Spleen (tissue), 11 donors: ENCODE results near the gene SYCP2. TPM values are rescaled to one million over a fixed set of nuclear protein-coding genes. Genes with fewer than 3 reads are reported as not detected.

Source experiments
- DNase-seq: peaks from one replicate; pipeline ENCODE4 v3.0.0-alpha.2; 2020
- H3K27ac ChIP-seq, 8 donors: fragments of 200-600 bp; sonication (generic) in 7 of 8; 1 replicate in 4 of 8; 2 replicates in 4 of 8; pipeline versions ENCODE4 v1.5.0 to v1.8.0; 2016 to 2021; ENCODE audit warnings: inconsistent platforms in 4 of 8, mild to moderate bottlenecking in 4 of 8, moderate library complexity in 1 of 8
- H3K27me3 ChIP-seq, 7 donors: fragments of 200-600 bp; sonication (generic) in 6 of 7; replicated peaks in 1 of 7; 1 replicate in 4 of 7; 2 replicates in 3 of 7; pipeline versions ENCODE4 v1.5.0 to v1.8.0; 2016 to 2021; ENCODE audit warnings: inconsistent platforms in 3 of 7, mild to moderate bottlenecking in 1 of 7
- H3K36me3 ChIP-seq, 6 donors: fragments of 200-600 bp; sonication (generic) in 5 of 6; 1 replicate in 4 of 6; 2 replicates in 2 of 6; pipeline versions ENCODE4 v1.5.0 to v1.8.0; 2016 to 2021; ENCODE audit warnings: inconsistent platforms in 2 of 6
- H3K4me1 ChIP-seq, 6 donors: fragments of 200-600 bp; sonication (generic) in 5 of 6; 1 replicate in 3 of 6; 2 replicates in 3 of 6; pipeline versions ENCODE4 v1.5.0 to v1.8.0; 2016 to 2021; ENCODE audit warnings: inconsistent platforms in 3 of 6
- H3K4me3 ChIP-seq, 8 donors: fragments of 200-600 bp; sonication (generic) in 7 of 8; 1 replicate in 4 of 8; 2 replicates in 4 of 8; pipeline versions ENCODE4 v1.5.0 to v1.8.0; 2016 to 2021; ENCODE audit warnings: inconsistent platforms in 4 of 8, mild to moderate bottlenecking in 4 of 8, moderate library complexity in 2 of 8
- H3K9me3 ChIP-seq, 8 donors: fragments of 200-600 bp; sonication (generic) in 7 of 8; 1 replicate in 4 of 8; 2 replicates in 4 of 8; pipeline versions ENCODE4 v1.5.0 to v1.8.0; 2016 to 2021; ENCODE audit warnings: inconsistent platforms in 4 of 8
- CTCF ChIP-seq, 11 experiments: fragments of 200-600 bp in 7 of 11; fragments of 450-650 bp in 4 of 11; sonication (generic) in 4 of 11; IDR thresholded peaks in 8 of 11; conservative IDR thresholded peaks in 3 of 11; 1 replicate in 7 of 11; 2 replicates in 4 of 11; pipeline versions ENCODE4 v1.4.0 to v1.8.0; 2016 to 2021; ENCODE audit warnings: antibody characterized with exemption in 11 of 11, inconsistent platforms in 4 of 11, mild to moderate bottlenecking in 1 of 11
- POLR2A ChIP-seq, 3 donors: fragments of 450-650 bp; IDR thresholded peaks; one replicate each; pipeline ENCODE4 v1.5.1; 2017; ENCODE audit warnings: antibody characterized with exemption in 3 of 3, mild to moderate bottlenecking in 1 of 3
- POLR2AphosphoS5 ChIP-seq, 3 donors: sonication (generic); formaldehyde crosslinking; IDR thresholded peaks; one replicate each; pipeline ENCODE4 v1.5.1; 2017; ENCODE audit warnings: antibody characterized with exemption in 3 of 3
- WGBS, 5 donors: extraction: QIAGEN DNeasy Blood & Tissue Kit in 3 of 5; methylation state at CpG; one replicate each; pipeline versions ENCODE4 v1.1.5 to v1.1.7; 2013 to 2018; 5-methylcytosine and 5-hydroxymethylcytosine counted together
- intact Hi-C: fragments of 100-400 bp; cut with DNase I; formaldehyde crosslinking; loops from one replicate; pipeline ENCODE4 v1.15.0; 2023; ENCODE audit warnings: low total_unique reads
- polyA plus RNA-seq, 3 donors: library from polyadenylated mRNA; stranded (reverse); fragments of 200-250 nt; gene quantifications; one replicate each; pipeline ENCODE4 v1.2.1, GENCODE V29; 2013
- total RNA-seq, 7 donors: library from RNA; depleted of rRNA in 3 of 7; stranded (reverse); fragments of >200 nt in 3 of 7; fragmentation: NEBNext Ultra II Directional in 4 of 7; extraction: Animal tissue kit (Norgen Biotek cat#: 25700) in 4 of 7; gene quantifications; one replicate each; pipeline versions ENCODE4 v1.1.0 to v1.2.1, GENCODE V29; 2016 to 2021
- donor health status: healthy with polysubstance abuse.
- donor health status: DM: no; HTN: no; CAD: no; lungs with moderate emphysema.
- donor health status: DM: no; HTN: no; CAD: no.
- donor health status: Bipolar disorder and iron deficiency.
- donor health status: healthy.
- donor health status: DM: no; HTN: no; CAD: no.
- donor health status: DM: yes; HTN: yes; CAD: no.

The SYCP2 gene
- total and polyA plus RNA-seq, 10 donors = 1.5 to 9.1 (median 4.9) TPM

DNA sequence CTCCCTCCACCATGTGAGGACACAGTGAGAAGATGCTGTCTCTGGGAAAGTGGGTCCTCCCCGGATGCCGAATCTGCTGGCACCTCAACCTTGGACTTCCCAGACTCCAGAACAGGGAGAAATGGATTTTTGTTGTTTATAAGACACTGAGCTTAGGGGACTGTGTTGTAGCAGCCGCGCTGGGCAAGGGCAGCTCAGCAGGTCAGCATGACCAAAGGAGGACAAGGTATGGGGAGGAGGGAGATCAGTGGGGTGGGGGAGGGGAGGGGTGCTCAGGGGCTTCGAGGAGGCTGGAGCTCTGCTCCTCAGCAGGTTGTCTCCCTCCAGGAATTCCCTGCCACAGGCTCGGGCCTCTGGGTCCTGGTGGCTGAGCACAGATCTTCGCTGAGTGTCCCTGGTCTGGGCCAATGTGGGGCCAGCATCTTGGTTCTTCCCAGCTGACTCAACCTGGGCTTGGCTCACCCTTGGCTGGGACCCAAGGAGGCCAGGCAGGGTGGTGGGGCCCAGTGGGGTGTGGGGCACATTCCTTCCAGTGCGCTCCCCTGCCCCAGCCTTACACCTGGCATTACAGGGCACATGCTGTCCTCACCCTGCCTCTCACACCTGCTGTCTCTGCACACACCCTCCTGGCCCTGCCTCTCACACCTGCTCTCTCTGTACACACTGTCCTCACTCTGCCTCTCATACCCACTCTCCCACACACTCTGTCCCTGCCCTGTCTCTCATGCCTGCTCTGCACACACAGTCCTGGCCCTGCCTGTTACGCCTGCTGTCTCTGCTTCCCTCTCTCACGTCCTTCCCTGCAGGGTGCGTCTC lies 107.3 kb downstream of the SYCP2 start:
- 73 to 85% (median 82%) methylated on average over 8 to 11 of the region's 11 CpGs for WGBS, 5 donors
- peaks cover 0 to 5% (median 0%) of the 10 kb centered on the region in 6 donors for H3K4me1 ChIP-seq
- TF ChIP-seq CTCF (IDR thresholded peaks at IDR 0.05 in 8 of 11, conservative IDR thresholded peaks at IDR 0.05 in 3 of 11) (no peak), POLR2A (IDR thresholded peaks at IDR 0.05) (no peak), POLR2AphosphoS5 (IDR thresholded peaks at IDR 0.05) (no peak)
- H3K9me3 ChIP-seq = no peaks in the 10 kb centered on the region
- intact Hi-C loops = no loop called here
- peaks cover 0 to 31% (median 0%) of the 10 kb centered on the region in 7 donors for H3K27me3 ChIP-seq
- no peak overlapping the region for H3K4me3 ChIP-seq
- H3K36me3 ChIP-seq = no peaks in the 10 kb centered on the region
- peak; percentile 59 for DNase-seq
- no peak overlapping the region for H3K27ac ChIP-seq

GRCh38 chr20:59825563-59825920 lies 107.9 kb downstream of the SYCP2 start:
- H3K4me3 ChIP-seq = no peak overlapping the region
- intact Hi-C loops = no loop called here
- peaks cover 0 to 25% (median 0%) of the 10 kb centered on the region in 7 donors for H3K27me3 ChIP-seq
- no peaks in the 10 kb centered on the region for H3K9me3 ChIP-seq
- no peak overlapping the region for H3K27ac ChIP-seq
- H3K36me3 ChIP-seq = no peaks in the 10 kb centered on the region
- WGBS, 5 donors = 84 to 97% (median 91%) methylated on average over 4 of the region's 4 CpGs
- no peak for DNase-seq
- peaks cover 0 to 5% (median 0%) of the 10 kb centered on the region in 6 donors for H3K4me1 ChIP-seq
- no peak for TF ChIP-seq CTCF (IDR thresholded peaks at IDR 0.05 in 8 of 11, conservative IDR thresholded peaks at IDR 0.05 in 3 of 11)
- TF ChIP-seq POLR2A (IDR thresholded peaks at IDR 0.05) = no peak
- no peak for TF ChIP-seq POLR2AphosphoS5 (IDR thresholded peaks at IDR 0.05)

- Histone ChIP-seq H3K27ac (no peak overlapping the region), H3K36me3 (no peaks in the 10 kb centered on the region), H3K4me1 (peaks cover 0 to 5% (median 0%) of the 10 kb centered on the region in 6 donors), H3K27me3 (peaks cover 0 to 22% (median 0%) of the 10 kb centered on the region in 7 donors), H3K9me3 (no peaks in the 10 kb centered on the region), H3K4me3 (no peak overlapping the region)
- TF ChIP-seq POLR2AphosphoS5 (IDR thresholded peaks at IDR 0.05) (no peak), CTCF (IDR thresholded peaks at IDR 0.05 in 8 of 11, conservative IDR thresholded peaks at IDR 0.05 in 3 of 11) (no peak), POLR2A (IDR thresholded peaks at IDR 0.05) (no peak)
- intact Hi-C loops = no loop called here
- DNase-seq = peak; percentile 47
- WGBS, 5 donors = 72 to 81% (median 76%) methylated on average over 4 to 8 of the region's 8 CpGs
Measured at GRCh38 chr20:59824711-59825562, 108.5 kb downstream of the SYCP2 start.
